SU-DHL-6 (cell line): Measurements from ENCODE around the gene TDRD7.

ENCODE experiments used
- H2AFZ ChIP-seq: fragments of 200-600 bp; sonication (generic); 2 replicates; pipeline ENCODE4 v1.6.1; 2014; ENCODE audit warnings: low read depth, mild to moderate bottlenecking, moderate library complexity, mixed read lengths, antibody characterized with exemption, low read length; ENCODE audit not compliant: severe bottlenecking
- H3F3A ChIP-seq: fragments of 200-600 bp; shearing (Covaris generic); 2 replicates; pipeline ENCODE4 v1.6.0; 2016; ENCODE audit warnings: antibody characterized with exemption, mild to moderate bottlenecking; ENCODE audit not compliant: insufficient read depth
- H3K27ac ChIP-seq: fragments of 200-600 bp; sonication (generic); 2 replicates; pipeline ENCODE4 v1.5.1; 2016; ENCODE audit warnings: low read depth, mild to moderate bottlenecking, low read length, moderate library complexity, mixed read lengths
- H3K27me3 ChIP-seq: fragments of 200-600 bp; sonication (generic), shearing (Covaris generic); 2 replicates; pipeline ENCODE4 v1.6.0; 2014; ENCODE audit warnings: mild to moderate bottlenecking, low read length
- H3K36me3 ChIP-seq: fragments of 200-600 bp; sonication (generic); 2 replicates; pipeline ENCODE4 v1.6.1; 2014; ENCODE audit warnings: mild to moderate bottlenecking, low read length, mixed read lengths
- H3K4me2 ChIP-seq: fragments of 300-600, 200-600 bp; shearing (Covaris generic), sonication (generic); 2 replicates; pipeline ENCODE4 v1.6.0; 2014; ENCODE audit warnings: low read length, low read depth, mild to moderate bottlenecking; ENCODE audit not compliant: poor library complexity, severe bottlenecking
- H3K4me3 ChIP-seq: fragments of 200-600 bp; sonication (generic); 2 replicates; pipeline ENCODE4 v1.5.1; 2014; ENCODE audit warnings: antibody characterized with exemption, low read length, mild to moderate bottlenecking, mixed read lengths; ENCODE audit not compliant: insufficient read depth, poor library complexity, severe bottlenecking
- H3K79me2 ChIP-seq: fragments of 200-600 bp; sonication (generic); 2 replicates; pipeline ENCODE4 v1.6.1; 2014; ENCODE audit warnings: mild to moderate bottlenecking, low read length, moderate library complexity; ENCODE audit not compliant: insufficient read depth
- H3K9ac ChIP-seq: fragments of 200-600 bp; sonication (generic); 2 replicates; pipeline ENCODE4 v1.7.0; 2014; ENCODE audit warnings: mild to moderate bottlenecking, low read length
- H3K9me2 ChIP-seq: fragments of 200-600 bp; sonication (generic); replicated peaks from 2 replicates; pipeline ENCODE4 v1.6.1; 2014; ENCODE audit warnings: low read length; ENCODE audit not compliant: insufficient read depth
- H3K9me3 ChIP-seq: fragments of 200-600 bp; sonication (generic); 2 replicates; pipeline ENCODE4 v1.6.1; 2014; ENCODE audit warnings: low read length, mixed read lengths; ENCODE audit not compliant: insufficient read depth
- H4K20me1 ChIP-seq: fragments of 200-600 bp; sonication (generic); 2 replicates; pipeline ENCODE4 v1.6.1; 2014; ENCODE audit warnings: low read depth, mild to moderate bottlenecking, antibody characterized with exemption, low read length, moderate library complexity, mixed read lengths
- EZH2phosphoT487 ChIP-seq: fragments of 200-600 bp; sonication (generic), shearing (Covaris generic); conservative IDR thresholded peaks from 2 replicates; pipeline ENCODE4 v1.6.1; 2018; ENCODE audit warnings: mild to moderate bottlenecking, antibody characterized with exemption, low read length, moderate library complexity, mixed read lengths
- TF ChIP-seq, protein P1 (sequence below): fragments of 200-600 bp; sonication (generic); IDR thresholded peaks from one replicate; pipeline ENCODE4 v1.5.1; 2017; ENCODE audit warnings: antibody characterized with exemption, mild to moderate bottlenecking, low read length, moderate library complexity; ENCODE audit not compliant: insufficient read depth, poor library complexity, severe bottlenecking

TDRD7 gene

DNA sequence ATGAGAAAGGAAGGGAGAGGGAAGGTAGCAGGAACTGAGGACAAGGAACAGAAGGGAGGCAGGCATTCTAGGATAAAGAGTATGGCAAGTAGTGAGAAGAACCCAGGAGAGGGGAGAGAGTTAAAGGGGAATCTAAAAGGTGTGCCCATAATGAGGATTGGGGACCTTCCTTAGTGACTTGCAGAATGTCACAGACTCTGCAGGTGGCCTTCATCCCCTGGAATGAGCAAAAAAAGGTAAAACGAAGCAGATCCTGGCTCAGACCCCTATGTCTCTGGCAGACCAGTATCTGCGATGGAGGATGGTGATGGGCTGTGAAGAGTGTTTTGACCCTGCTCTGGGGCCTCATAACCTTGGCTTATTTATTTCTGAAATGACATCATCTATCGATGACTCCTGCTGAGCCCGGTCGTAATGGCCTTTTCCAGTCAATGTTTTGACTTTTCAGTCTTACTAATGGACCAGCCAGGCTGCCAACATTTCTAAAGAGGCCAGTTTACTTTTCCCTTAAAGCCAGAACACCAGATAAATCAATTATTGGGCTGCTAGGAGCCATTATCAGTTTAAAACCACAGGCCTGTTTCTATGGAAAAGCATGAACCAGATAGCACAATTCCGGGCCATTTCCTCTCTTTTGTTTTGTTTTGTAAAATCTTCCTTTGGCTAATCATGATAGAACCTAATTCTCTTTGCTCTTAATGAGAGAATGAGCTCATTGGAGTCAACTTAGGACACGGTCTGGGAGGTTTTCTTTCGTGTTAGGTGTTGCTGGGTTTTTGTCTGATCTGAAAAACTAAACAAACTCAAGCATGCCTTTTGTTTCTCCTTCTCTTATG is 92.7 kb downstream of the TDRD7 start:
- no peak overlapping the region for H3K4me3 ChIP-seq
- H3K79me2 ChIP-seq: no peaks in the 10 kb centered on the region
- H3K27ac ChIP-seq: no peak overlapping the region
- H3K27me3 ChIP-seq: no peaks in the 10 kb centered on the region
- no peak overlapping the region for H3K9ac ChIP-seq
- no peaks in the 10 kb centered on the region for H4K20me1 ChIP-seq
- H3K9me2 ChIP-seq: no peaks in the 10 kb centered on the region
- no peak for TF ChIP-seq EZH2phosphoT487
- TF ChIP-seq, protein P1, sequence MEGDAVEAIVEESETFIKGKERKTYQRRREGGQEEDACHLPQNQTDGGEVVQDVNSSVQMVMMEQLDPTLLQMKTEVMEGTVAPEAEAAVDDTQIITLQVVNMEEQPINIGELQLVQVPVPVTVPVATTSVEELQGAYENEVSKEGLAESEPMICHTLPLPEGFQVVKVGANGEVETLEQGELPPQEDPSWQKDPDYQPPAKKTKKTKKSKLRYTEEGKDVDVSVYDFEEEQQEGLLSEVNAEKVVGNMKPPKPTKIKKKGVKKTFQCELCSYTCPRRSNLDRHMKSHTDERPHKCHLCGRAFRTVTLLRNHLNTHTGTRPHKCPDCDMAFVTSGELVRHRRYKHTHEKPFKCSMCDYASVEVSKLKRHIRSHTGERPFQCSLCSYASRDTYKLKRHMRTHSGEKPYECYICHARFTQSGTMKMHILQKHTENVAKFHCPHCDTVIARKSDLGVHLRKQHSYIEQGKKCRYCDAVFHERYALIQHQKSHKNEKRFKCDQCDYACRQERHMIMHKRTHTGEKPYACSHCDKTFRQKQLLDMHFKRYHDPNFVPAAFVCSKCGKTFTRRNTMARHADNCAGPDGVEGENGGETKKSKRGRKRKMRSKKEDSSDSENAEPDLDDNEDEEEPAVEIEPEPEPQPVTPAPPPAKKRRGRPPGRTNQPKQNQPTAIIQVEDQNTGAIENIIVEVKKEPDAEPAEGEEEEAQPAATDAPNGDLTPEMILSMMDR: no peak
- H2AFZ ChIP-seq: no peak overlapping the region
- no peaks in the 10 kb centered on the region for H3K36me3 ChIP-seq
- H3K4me2 ChIP-seq: no peak overlapping the region
- H3K9me3 ChIP-seq: no peaks in the 10 kb centered on the region
- H3F3A ChIP-seq: peaks cover 5% of the 10 kb centered on the region; the same call in 1 of the 2 replicates

DNA sequence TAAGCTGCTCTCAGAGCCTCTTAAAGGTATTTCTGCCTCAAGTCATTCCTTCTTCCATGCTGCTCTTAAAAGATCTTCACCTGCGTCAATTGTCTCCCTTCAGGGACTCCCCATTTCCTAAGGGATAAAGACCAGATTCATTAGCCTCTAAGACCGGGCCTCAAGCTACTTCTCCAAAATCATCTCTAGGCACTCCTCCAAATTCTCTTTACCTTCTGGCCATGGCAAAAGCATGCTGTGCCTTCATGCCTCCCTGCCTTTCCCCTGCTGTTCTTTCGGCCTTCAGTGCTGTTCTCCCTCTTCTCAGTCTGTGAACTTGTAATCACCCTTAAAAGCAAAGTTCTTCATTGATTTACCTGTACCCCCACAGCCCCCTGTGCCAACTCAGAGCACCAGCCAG is 93.9 kb downstream of the TDRD7 start:
- Histone ChIP-seq H3F3A (peaks cover 2% of the 10 kb centered on the region; the same call in 1 of the 2 replicates), H2AFZ (no peak overlapping the region), H3K4me3 (no peak overlapping the region), H3K27ac (no peak overlapping the region), H3K27me3 (no peaks in the 10 kb centered on the region), H3K4me2 (no peak overlapping the region), H3K36me3 (no peaks in the 10 kb centered on the region), H4K20me1 (no peaks in the 10 kb centered on the region), H3K9me3 (no peaks in the 10 kb centered on the region), H3K9ac (no peak overlapping the region), H3K79me2 (no peaks in the 10 kb centered on the region), H3K9me2 (no peaks in the 10 kb centered on the region)
- no peak for TF ChIP-seq EZH2phosphoT487
- TF ChIP-seq, protein P1: no peak

DNA sequence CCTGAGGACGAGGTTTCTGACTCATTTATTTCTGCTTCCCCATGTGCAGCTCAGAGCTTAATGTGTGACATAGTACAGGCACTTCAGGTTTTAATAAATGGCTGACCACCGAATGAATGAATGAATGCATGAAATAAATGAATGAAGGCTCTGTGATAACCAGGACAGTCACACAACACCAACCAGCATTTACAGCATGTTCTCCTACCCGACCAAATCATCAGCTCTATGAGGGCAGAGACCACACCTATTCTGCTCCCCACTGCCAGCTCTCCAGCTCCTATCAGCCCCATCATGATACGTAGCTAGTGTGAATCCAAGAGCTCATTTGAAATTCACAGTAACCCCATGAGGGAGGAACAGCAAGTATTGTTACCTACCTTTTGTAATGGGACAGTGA is 94.4 kb downstream of the TDRD7 start:
- Histone ChIP-seq H3K4me3 (no peak overlapping the region), H2AFZ (no peak overlapping the region), H3K27me3 (no peaks in the 10 kb centered on the region), H3K79me2 (no peaks in the 10 kb centered on the region), H3K9me2 (no peaks in the 10 kb centered on the region), H3K4me2 (no peak overlapping the region), H3K9me3 (no peaks in the 10 kb centered on the region), H3F3A (no peaks in the 10 kb centered on the region), H4K20me1 (no peaks in the 10 kb centered on the region), H3K27ac (no peak overlapping the region), H3K9ac (no peak overlapping the region), H3K36me3 (no peaks in the 10 kb centered on the region)
- TF ChIP-seq, protein P1: no peak
- TF ChIP-seq EZH2phosphoT487: no peak
